HEK293 (cell line): ENCODE data around the gene EGFR.

ENCODE experiments used
- CTCF ChIP-seq: fragments of 450-650 bp; formaldehyde crosslinking; IDR thresholded peaks from 2 replicates; pipeline ENCODE4 v1.5.1; 2016; ENCODE audit warnings: missing biosample characterization, missing genetic modification characterization
- ELK4 ChIP-seq: IDR thresholded peaks from 2 replicates; pipeline ENCODE4 v1.6.1; 2011; ENCODE audit warnings: mild to moderate bottlenecking, low read depth, low read length, borderline replicate concordance
- HOXA7 ChIP-seq: sonication (generic); formaldehyde crosslinking; IDR thresholded peaks from 2 replicates; pipeline ENCODE4 v1.8.1; 2022; ENCODE audit warnings: missing genetic modification reagents, borderline replicate concordance
- KLF9 ChIP-seq: fragments of 450-650 bp; formaldehyde crosslinking; IDR thresholded peaks from 2 replicates; pipeline ENCODE4 v1.5.1; 2016; ENCODE audit warnings: missing biosample characterization, missing genetic modification characterization, low read depth
- MEIS1 ChIP-seq: sonication (generic); formaldehyde crosslinking; IDR thresholded peaks from 2 replicates; pipeline ENCODE4 v1.8.1; 2022; ENCODE audit warnings: missing genetic modification reagents, mild to moderate bottlenecking, borderline replicate concordance
- OSR2 ChIP-seq: fragments of 450-650 bp; formaldehyde crosslinking; IDR thresholded peaks from 2 replicates; pipeline ENCODE4 v1.5.1; 2016; ENCODE audit warnings: missing biosample characterization, missing genetic modification characterization
- ZNF18 ChIP-seq: fragments of 450-650 bp; formaldehyde crosslinking; IDR thresholded peaks from 2 replicates; pipeline ENCODE4 v1.5.1; 2016; ENCODE audit warnings: missing biosample characterization, missing genetic modification characterization
- ZNF23 ChIP-seq: fragments of 450-650 bp; formaldehyde crosslinking; IDR thresholded peaks from 2 replicates; pipeline ENCODE4 v1.5.1; 2016; ENCODE audit warnings: missing biosample characterization, missing genetic modification characterization, borderline replicate concordance
- ZNF24 ChIP-seq: fragments of 450-650 bp; formaldehyde crosslinking; IDR thresholded peaks from 2 replicates; pipeline ENCODE4 v1.5.1; 2016; ENCODE audit warnings: missing biosample characterization, missing genetic modification characterization
- ZNF398 ChIP-seq: fragments of 450-650 bp; formaldehyde crosslinking; IDR thresholded peaks from 2 replicates; pipeline ENCODE4 v1.5.1; 2017; ENCODE audit warnings: missing biosample characterization, missing genetic modification characterization
- ZNF530 ChIP-seq: fragments of 450-650 bp; formaldehyde crosslinking; IDR thresholded peaks from 2 replicates; pipeline ENCODE4 v1.5.1; 2016; ENCODE audit warnings: low read depth, missing biosample characterization, missing genetic modification characterization
- ZNF558 ChIP-seq: fragments of 450-650 bp; formaldehyde crosslinking; IDR thresholded peaks from 2 replicates; pipeline ENCODE4 v1.5.1; 2016; ENCODE audit warnings: missing biosample characterization, missing genetic modification characterization
- ZNF571 ChIP-seq: fragments of 450-650 bp; formaldehyde crosslinking; IDR thresholded peaks from 2 replicates; pipeline ENCODE4 v1.5.0; 2017; ENCODE audit warnings: missing biosample characterization, missing genetic modification characterization
- ZNF76 ChIP-seq: fragments of 450-650 bp; formaldehyde crosslinking; IDR thresholded peaks from 2 replicates; pipeline ENCODE4; 2016; ENCODE audit warnings: low read depth, missing biosample characterization, missing genetic modification characterization, borderline replicate concordance

- no peak for TF ChIP-seq ZNF530 (tag by site-specific recombination)
- TF ChIP-seq CTCF (tag by site-specific recombination), result no peak
- no peak for TF ChIP-seq KLF9
- no peak for TF ChIP-seq ZNF398
- TF ChIP-seq ZNF18 (tag by site-specific recombination), result no peak
- no peak for TF ChIP-seq ZNF76 (tag by site-specific recombination)
- TF ChIP-seq ZNF558 (tag by site-specific recombination), result no peak
- TF ChIP-seq ZNF24 (tag by site-specific recombination), result no peak
- TF ChIP-seq ELK4, result no peak
- TF ChIP-seq MEIS1 (CRISPR knock-in tag), result no peak
- TF ChIP-seq OSR2 (tag by site-specific recombination), result no peak
- TF ChIP-seq ZNF23 (tag by site-specific recombination), result no peak
- TF ChIP-seq HOXA7 (CRISPR knock-in tag), result no peak
- no peak for TF ChIP-seq ZNF571
Measured at GRCh38 chr7:55099821-55100543, 81.2 kb downstream of the EGFR start.
